ENCODE measurements around the gene TXNDC16.

The TXNDC16 gene

GRCh38 chr14:52455291-52456088 lies 96.8 kb downstream of the TXNDC16 start:
- DNase-seq (ENCODE audit: low read depth in 2 of 2) = no peak

DNA sequence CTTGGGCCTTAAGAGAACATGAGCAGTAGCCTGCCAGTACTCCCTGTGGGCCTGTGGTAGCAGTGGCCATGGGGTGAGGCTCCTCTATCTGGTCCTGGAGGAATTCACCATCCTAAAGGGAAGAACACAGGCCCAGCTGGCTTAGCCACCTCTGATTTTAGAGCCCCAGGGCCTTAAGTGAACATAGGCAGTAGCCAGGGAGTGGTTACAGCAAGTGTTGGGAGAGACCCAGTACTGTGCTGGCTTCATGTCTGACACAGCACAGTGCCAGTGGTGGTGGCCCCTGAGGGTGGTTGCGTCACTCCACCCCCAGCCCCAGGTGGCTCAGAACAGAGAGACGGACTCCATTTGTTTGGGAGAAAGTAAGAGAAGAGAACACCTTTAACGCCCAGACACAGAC lies 105.1 kb downstream of the TXNDC16 start:
- no peak for DNase-seq (ENCODE audit: low read depth in 2 of 2)

DNA sequence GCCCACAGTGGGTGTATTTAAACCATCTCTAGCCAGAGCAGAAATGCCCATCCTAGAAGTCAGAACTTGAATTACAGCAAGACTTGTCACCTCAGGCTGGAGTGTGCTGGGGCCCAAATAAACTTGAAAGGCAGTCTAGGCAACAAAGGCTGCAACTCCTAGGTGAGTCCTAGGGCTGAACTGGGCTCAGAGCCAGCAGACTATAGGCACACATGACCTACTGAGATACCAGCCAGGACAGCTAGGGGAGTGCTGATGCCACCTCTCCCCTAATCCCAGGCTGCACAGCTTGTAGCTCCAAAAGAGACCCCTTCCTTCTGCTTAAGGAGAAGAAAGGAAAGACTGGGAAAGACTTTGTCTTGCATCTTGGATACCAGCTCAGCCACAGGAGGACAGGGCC lies 106.0 kb downstream of the TXNDC16 start:
- DNase-seq (ENCODE audit: low read depth in 2 of 2) = no peak

DNA sequence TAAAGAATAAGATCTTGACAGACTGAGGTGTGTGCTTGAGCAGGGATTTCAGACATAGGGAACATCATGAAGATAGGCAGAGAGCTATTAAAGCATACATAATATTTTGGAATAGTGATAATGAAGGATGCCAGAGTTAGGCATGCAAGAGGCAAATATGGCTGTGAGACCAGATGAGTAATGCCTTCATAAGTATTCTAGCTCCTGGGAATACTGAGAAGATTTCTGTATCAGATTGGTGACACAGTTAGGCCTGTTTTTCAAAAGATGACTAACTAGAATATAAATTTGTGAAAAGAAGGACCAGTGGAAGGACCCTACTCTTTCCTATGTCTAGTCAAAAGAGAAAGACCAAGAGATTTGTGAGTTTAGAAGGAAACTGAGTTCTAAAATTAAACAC lies 108.8 kb downstream of the TXNDC16 start:
- DNase-seq (ENCODE audit: low read depth in 2 of 2) = no peak

- no peak for DNase-seq (ENCODE audit: low read depth in 2 of 2)
Observed at GRCh38 chr14:52442602-52443001, 109.7 kb downstream of the TXNDC16 start.

DNA sequence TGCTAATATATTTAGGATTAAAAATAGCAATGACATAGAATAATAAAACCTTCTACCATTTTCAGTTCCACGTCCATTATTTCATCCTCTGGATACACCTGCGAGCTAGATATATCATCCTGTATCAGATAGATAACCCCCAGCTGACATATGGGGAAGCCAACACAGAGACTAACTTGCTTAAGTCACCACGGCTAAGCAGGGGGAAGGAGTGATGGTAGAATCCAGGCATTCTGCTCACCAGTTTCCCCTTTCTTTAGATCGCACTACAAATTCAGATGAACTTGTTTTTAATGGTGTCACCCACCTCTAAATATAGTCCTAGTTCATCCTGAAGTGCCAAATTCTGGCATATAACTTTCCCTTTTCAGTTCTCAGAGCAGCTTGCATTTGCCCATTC lies 110.1 kb downstream of the TXNDC16 start:
- no peak for DNase-seq (ENCODE audit: low read depth in 2 of 2)

GRCh38 chr14:52439476-52439875 lies 112.8 kb downstream of the TXNDC16 start:
- no peak for DNase-seq (ENCODE audit: low read depth in 2 of 2)

GRCh38 chr14:52434955-52435354 lies 117.3 kb downstream of the TXNDC16 start:
- DNase-seq (ENCODE audit: low read depth in 2 of 2) = no peak

- DNase-seq (ENCODE audit: low read depth in 2 of 2) = no peak
Observed at GRCh38 chr14:52430474-52430873, 121.8 kb downstream of the TXNDC16 start.

DNA sequence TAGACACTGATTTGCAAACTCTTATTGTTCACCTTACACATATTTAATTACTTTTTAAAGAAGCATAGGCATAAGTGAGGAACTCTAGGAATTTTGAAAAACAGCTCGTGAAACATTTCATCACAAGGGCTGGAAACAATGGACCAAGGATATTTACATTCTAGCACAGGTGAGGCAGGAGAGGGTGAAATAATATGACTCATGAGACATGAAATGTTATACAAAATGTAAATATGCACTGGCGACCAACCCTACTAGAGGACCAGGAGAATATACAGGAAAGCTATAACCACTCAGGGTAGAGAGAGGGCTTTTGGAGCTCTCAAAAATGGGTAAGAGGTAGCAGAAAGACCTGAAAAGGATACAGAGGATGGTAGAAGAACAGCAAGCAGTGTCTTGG lies 122.9 kb downstream of the TXNDC16 start:
- DNase-seq (ENCODE audit: low read depth in 2 of 2) = no peak

- DNase-seq (ENCODE audit: low read depth in 2 of 2) = no peak
Observed at GRCh38 chr14:52427460-52427859, 124.8 kb downstream of the TXNDC16 start.

DNA sequence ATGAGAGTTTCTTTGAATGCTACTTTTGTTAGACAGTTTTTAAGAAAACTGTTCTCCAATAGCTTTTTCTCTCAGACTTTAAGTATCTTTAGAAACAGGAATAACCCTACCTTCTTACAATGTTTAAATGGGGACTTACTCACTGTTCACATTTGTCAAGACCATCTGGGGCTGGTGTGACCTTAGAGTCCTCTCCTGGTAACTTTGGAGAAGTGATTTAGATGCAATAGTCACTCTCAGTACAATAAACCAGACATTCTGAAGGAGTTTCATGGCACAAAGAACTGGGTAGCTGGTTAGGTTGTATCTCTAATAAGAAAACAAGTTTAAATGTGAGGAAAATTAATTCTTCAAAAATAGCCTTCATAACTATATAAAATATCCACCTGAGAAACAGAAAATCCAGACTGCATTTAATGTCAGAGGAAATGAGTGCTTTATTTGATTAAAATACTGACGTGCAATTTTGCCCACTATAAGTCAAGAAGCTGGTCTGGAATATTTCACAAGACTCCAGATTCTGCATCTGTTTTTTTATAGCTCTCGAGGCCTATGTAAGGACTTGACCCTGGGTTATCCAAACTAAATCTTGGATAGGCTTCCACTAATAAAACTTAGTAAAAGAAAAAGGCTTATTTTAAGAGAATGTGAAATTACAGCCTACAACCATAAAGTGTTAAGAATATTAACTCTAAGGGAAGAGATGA lies 129.5 kb downstream of the TXNDC16 start:
- no peak for DNase-seq (ENCODE audit: low read depth in 2 of 2)

DNA sequence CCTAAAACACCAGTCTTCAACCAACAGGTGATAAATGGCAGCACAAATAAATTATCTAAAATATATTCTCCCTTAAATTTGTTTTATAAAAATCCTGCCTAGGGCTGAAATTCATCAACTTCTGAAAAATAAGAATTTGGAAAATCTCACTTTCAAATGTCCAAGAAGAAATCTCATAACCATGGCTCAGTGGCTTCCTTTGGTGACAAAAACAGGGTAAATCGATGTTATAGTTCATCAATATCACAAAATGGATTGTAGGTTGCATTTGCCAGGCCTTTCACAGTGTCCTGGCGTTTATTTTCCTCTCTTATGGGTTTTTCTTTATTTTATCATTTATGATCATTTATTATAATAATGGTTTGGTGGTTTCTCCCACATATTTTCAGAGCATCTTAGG lies 135.2 kb downstream of the TXNDC16 start:
- DNase-seq (ENCODE audit: low read depth in 2 of 2) = no peak

- DNase-seq (ENCODE audit: low read depth in 2 of 2) = no peak
Observed at GRCh38 chr14:52413729-52414408, 138.4 kb downstream of the TXNDC16 start.

GRCh38 chr14:52412426-52412825 lies 139.9 kb downstream of the TXNDC16 start:
- DNase-seq (ENCODE audit: low read depth in 2 of 2) = no peak

DNA sequence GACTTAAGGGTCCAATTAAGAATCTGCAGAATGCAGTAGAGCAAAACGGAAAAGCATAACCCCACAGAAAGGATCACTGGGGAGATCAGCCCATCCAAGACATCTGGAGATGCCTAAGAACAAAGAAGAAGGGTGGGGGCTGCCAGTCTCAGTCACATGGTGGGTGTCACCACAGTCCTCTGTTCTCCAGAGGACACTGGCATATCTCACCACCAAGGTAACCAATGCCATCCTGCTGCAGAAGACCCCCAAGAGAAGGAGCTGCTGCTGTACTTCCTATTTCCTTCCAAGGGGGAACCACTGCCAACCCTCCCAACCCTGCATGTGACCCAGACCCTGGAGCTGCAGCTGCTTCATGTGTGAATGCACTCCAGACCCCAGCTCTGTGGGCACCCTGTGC lies 147.0 kb downstream of the TXNDC16 start:
- no peak for DNase-seq (ENCODE audit: low read depth in 2 of 2)

DNA sequence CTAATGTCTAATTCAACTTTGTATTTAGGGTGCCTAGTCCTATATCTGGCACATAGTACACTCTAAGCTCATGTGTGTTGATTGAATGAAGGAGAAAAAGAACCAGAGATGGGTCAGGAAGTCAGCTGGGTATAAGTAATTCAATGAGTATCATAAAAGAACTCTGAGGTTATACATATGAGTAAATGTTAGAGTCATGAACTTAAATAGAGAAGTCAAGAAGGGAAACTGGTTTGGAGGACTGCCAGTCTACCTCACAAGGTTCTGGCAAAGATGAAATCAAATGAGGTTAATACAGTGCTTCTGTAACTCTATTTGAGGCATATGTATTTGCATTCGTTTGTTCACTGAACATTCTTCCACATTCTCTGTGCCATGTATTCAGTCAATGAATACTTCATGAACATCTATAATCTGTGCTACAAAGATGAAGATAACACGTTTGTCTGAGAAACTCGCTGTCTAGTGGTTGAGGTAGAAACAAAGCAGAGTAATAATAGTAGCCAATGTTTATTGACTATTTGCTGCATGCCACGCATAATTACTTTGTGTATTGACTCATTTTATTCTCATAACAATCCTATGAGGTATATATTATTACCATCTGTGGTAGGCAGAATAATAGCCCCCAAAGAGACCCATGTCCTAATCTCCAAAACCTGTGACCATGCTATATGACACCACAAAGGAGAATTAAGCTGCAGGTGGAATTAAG lies 149.3 kb downstream of the TXNDC16 start:
- no peak for DNase-seq (ENCODE audit: low read depth in 2 of 2)

GRCh38 chr14:52400846-52401245 lies 151.5 kb downstream of the TXNDC16 start:
- DNase-seq (ENCODE audit: low read depth in 2 of 2) = no peak

DNA sequence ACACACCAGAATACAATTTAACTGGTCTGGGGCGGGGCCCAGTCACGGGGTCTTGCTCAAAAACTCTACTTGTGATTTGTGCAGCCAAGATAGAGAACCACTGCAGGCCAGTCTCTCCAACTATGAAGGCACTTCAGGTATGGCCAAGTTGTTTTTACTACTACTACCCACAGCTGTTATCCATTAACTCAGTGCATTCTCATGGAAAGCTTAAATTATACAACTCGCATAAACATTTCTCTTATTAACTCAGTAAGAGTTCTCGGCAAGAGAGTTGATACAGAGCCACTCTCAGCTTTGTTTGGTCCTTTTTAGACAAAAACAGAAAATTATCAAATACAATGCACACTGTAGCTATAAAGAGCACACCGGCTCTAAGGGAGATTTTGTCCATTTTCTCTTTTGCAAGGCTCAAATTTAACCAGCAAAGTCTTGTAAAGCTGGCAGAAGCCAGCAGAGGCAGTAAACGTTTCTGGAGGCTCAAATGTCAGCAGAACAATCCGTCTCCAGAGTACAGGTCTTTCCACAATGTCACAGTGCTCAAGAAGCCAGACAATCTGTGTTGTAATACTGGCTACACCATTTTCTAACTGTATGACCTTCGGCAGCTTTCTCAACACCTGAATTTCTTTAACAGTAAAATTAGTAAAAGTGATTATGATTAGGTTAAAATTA lies 152.2 kb downstream of the TXNDC16 start:
- DNase-seq (ENCODE audit: low read depth in 2 of 2) = no peak

- DNase-seq (ENCODE audit: low read depth in 2 of 2) = no peak
Observed at GRCh38 chr14:52399104-52399503, 153.2 kb downstream of the TXNDC16 start.

- DNase-seq (ENCODE audit: low read depth in 2 of 2) = no peak
Observed at GRCh38 chr14:52397844-52398243, 154.5 kb downstream of the TXNDC16 start.

GRCh38 chr14:52395728-52396127 lies 156.6 kb downstream of the TXNDC16 start:
- DNase-seq (ENCODE audit: low read depth in 2 of 2) = no peak

All from stimulated activated CD4-positive, alpha-beta T cell treated with anti-CD3 and anti-CD28 coated beads, Interleukin-12 subunit alpha, Interleukin-12 subunit beta, amount 100 ng/mL, for 24 hours (primary cell).